Osteoblast (primary cell): Measurements from ENCODE around the gene ZNF595. TPM values are rescaled to one million over a fixed set of nuclear protein-coding genes. Genes with fewer than 3 reads are reported as not detected.
A peak's percentile ranks its signal among the peaks of the same experiment; 100 is the strongest.

Experiments
- DNase-seq: peaks from one replicate; pipeline ENCODE4 v3.0.0; 2011; ENCODE audit warnings: low spot score, mixed read lengths; ENCODE audit not compliant: insufficient read length; ENCODE audit errors: missing footprints
- H2AFZ ChIP-seq: 2 replicates; pipeline ENCODE4 v1.6.0; 2011; ENCODE audit warnings: mild to moderate bottlenecking, low read length
- H3K27ac ChIP-seq: 2 replicates; pipeline ENCODE4 v1.5.1; 2011; ENCODE audit warnings: mild to moderate bottlenecking, low read depth, low read length, moderate library complexity
- H3K27me3 ChIP-seq: 2 replicates; pipeline ENCODE4 v1.6.0; 2012; ENCODE audit warnings: mild to moderate bottlenecking, control low read depth, inconsistent platforms, low read length, moderate library complexity; ENCODE audit not compliant: insufficient read depth
- H3K36me3 ChIP-seq: 2 replicates; pipeline ENCODE4 v1.5.1; 2011; ENCODE audit warnings: mild to moderate bottlenecking, low read length, control low read depth, moderate library complexity; ENCODE audit not compliant: insufficient read depth
- H3K4me1 ChIP-seq: 2 replicates; pipeline ENCODE4 v1.5.1; 2011; ENCODE audit warnings: mild to moderate bottlenecking, low read length, control low read depth, moderate library complexity; ENCODE audit not compliant: insufficient read depth
- H3K4me2 ChIP-seq: 2 replicates; pipeline ENCODE4 v1.6.0; 2011; ENCODE audit warnings: mild to moderate bottlenecking, low read length; ENCODE audit not compliant: insufficient read depth
- H3K4me3 ChIP-seq: fragments of 200-600 bp; sonication (generic); 3 replicates; pipeline ENCODE4 v1.5.1; 2012; ENCODE audit warnings: mild to moderate bottlenecking, low read length, inconsistent platforms; ENCODE audit not compliant: insufficient read depth
- H3K79me2 ChIP-seq: 2 replicates; pipeline ENCODE4 v1.6.0; 2012; ENCODE audit warnings: mild to moderate bottlenecking, low read length, control low read depth, inconsistent platforms; ENCODE audit not compliant: insufficient read depth
- H3K9me3 ChIP-seq: 2 replicates; pipeline ENCODE4 v1.5.1; 2011; ENCODE audit warnings: low read depth, low read length, control low read depth
- H4K20me1 ChIP-seq: 2 replicates; pipeline ENCODE4 v1.6.0; 2012; ENCODE audit warnings: mild to moderate bottlenecking, low read length, control low read depth; ENCODE audit not compliant: insufficient read depth
- CTCF ChIP-seq: IDR thresholded peaks from 2 replicates; pipeline ENCODE4 v1.5.1; 2011; ENCODE audit warnings: mild to moderate bottlenecking, low read depth, low read length, moderate library complexity; ENCODE audit errors: extremely low read depth
- total RNA-seq: library from RNA; depleted of rRNA; stranded (reverse); fragments of >200 nt; gene quantifications from 2 replicates; pipeline ENCODE4 v1.2.3, GENCODE V29; 2012

The ZNF595 gene
- total RNA-seq, 1 donor: 11.9 TPM

GRCh38 chr4:112771-113170 is 59.6 kb downstream of the ZNF595 start:
- peaks cover 11% of the 10 kb centered on the region for H3K27me3 ChIP-seq
- peak; percentile 74 for DNase-seq
- no peak overlapping the region for H2AFZ ChIP-seq
- no peaks in the 10 kb centered on the region for H3K4me1 ChIP-seq
- no peaks in the 10 kb centered on the region for H3K79me2 ChIP-seq
- H3K4me3 ChIP-seq: no peak overlapping the region
- H3K36me3 ChIP-seq: no peaks in the 10 kb centered on the region
- no peak overlapping the region for H3K4me2 ChIP-seq
- no peaks in the 10 kb centered on the region for H4K20me1 ChIP-seq
- H3K9me3 ChIP-seq: peaks cover 2% of the 10 kb centered on the region
- TF ChIP-seq CTCF: no peak
- H3K27ac ChIP-seq: no peak overlapping the region

- H3K4me3 ChIP-seq: no peak overlapping the region
- peaks cover 2% of the 10 kb centered on the region for H3K9me3 ChIP-seq
- H3K36me3 ChIP-seq: no peaks in the 10 kb centered on the region
- H3K27ac ChIP-seq: no peak overlapping the region
- H3K4me1 ChIP-seq: no peaks in the 10 kb centered on the region
- DNase-seq: no peak
- no peak overlapping the region for H3K4me2 ChIP-seq
- TF ChIP-seq CTCF: no peak
- H2AFZ ChIP-seq: no peak overlapping the region
- H3K79me2 ChIP-seq: no peaks in the 10 kb centered on the region
- no peaks in the 10 kb centered on the region for H4K20me1 ChIP-seq
- peaks cover 4% of the 10 kb centered on the region for H3K27me3 ChIP-seq
These were observed 60.6 kb downstream of the ZNF595 start for GRCh38 chr4:113732-114131.

GRCh38 chr4:114149-114548 is 61.0 kb downstream of the ZNF595 start:
- TF ChIP-seq CTCF: no peak
- Histone ChIP-seq H2AFZ (no peak overlapping the region), H3K9me3 (peaks cover 2% of the 10 kb centered on the region), H4K20me1 (no peaks in the 10 kb centered on the region), H3K36me3 (no peaks in the 10 kb centered on the region), H3K4me3 (no peak overlapping the region), H3K4me1 (no peaks in the 10 kb centered on the region), H3K79me2 (no peaks in the 10 kb centered on the region), H3K27me3 (peaks cover 1% of the 10 kb centered on the region), H3K27ac (no peak overlapping the region), H3K4me2 (no peak overlapping the region)
- no peak for DNase-seq

GRCh38 chr4:116499-116898 is 63.4 kb downstream of the ZNF595 start:
- TF ChIP-seq CTCF: no peak
- no peaks in the 10 kb centered on the region for H3K79me2 ChIP-seq
- no peak overlapping the region for H3K27ac ChIP-seq
- H3K4me1 ChIP-seq: no peaks in the 10 kb centered on the region
- H3K4me3 ChIP-seq: no peak overlapping the region
- no peak overlapping the region for H3K4me2 ChIP-seq
- no peaks in the 10 kb centered on the region for H4K20me1 ChIP-seq
- H3K27me3 ChIP-seq: no peaks in the 10 kb centered on the region
- no peaks in the 10 kb centered on the region for H3K36me3 ChIP-seq
- H3K9me3 ChIP-seq: no peaks in the 10 kb centered on the region
- no peak for DNase-seq
- H2AFZ ChIP-seq: no peak overlapping the region
